ENCODE measurements around the gene CNTNAP2.

The CNTNAP2 gene

DNA sequence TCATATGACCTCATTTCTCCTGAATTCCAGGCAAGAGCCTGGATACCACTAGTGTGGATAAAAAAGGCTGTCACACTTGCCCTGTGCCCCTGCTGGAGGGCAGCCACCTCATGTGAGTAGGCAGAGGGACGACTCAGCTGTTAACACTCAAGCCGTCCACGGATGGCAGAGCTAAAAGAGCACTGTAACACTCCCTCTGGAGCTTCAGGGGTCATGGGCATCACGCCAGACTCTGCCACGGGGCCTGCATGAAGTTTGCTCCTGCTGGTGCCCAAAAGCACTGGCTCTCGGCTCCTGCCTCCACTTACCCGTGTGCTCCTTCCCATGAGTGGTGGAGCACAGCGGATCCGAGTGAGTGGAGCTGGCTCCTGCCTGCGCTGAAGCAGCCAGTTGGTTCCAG is 1554.2 kb downstream of the CNTNAP2 start:
- no peak overlapping the region for H3K4me3 ChIP-seq (ENCODE audit: control insufficient read depth, low read depth, low read length)
- DNase-seq (ENCODE audit: low read depth) = no peak
- TF ChIP-seq, protein P1, sequence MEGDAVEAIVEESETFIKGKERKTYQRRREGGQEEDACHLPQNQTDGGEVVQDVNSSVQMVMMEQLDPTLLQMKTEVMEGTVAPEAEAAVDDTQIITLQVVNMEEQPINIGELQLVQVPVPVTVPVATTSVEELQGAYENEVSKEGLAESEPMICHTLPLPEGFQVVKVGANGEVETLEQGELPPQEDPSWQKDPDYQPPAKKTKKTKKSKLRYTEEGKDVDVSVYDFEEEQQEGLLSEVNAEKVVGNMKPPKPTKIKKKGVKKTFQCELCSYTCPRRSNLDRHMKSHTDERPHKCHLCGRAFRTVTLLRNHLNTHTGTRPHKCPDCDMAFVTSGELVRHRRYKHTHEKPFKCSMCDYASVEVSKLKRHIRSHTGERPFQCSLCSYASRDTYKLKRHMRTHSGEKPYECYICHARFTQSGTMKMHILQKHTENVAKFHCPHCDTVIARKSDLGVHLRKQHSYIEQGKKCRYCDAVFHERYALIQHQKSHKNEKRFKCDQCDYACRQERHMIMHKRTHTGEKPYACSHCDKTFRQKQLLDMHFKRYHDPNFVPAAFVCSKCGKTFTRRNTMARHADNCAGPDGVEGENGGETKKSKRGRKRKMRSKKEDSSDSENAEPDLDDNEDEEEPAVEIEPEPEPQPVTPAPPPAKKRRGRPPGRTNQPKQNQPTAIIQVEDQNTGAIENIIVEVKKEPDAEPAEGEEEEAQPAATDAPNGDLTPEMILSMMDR (conservative IDR thresholded peaks at IDR 0.05; ENCODE audit: control insufficient read depth, insufficient read depth, low read depth, low read length) = no peak

DNA sequence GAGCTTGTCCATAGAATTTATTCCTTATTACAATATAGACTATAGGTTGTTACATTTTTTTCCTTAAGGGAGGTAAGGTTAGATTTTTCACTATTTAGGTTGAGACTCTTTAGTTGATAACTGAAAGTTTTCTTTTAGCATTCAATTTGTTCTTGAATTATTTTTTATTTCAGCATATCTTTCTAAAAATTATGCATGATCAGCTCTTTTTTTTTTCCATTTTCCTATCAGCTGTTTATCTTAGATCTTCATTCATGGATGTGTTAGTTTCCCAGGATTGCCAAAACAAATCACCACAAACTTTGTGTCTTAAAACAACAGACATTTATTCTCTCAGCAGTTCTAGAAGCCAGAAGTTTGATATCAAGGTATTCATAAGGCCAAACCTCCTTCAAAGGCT is 1558.1 kb downstream of the CNTNAP2 start:
- H3K4me3 ChIP-seq (ENCODE audit: control insufficient read depth, low read depth, low read length) = no peak overlapping the region
- TF ChIP-seq, protein P1 (conservative IDR thresholded peaks at IDR 0.05; ENCODE audit: control insufficient read depth, insufficient read depth, low read depth, low read length) = no peak
- DNase-seq (ENCODE audit: low read depth) = no peak

DNA sequence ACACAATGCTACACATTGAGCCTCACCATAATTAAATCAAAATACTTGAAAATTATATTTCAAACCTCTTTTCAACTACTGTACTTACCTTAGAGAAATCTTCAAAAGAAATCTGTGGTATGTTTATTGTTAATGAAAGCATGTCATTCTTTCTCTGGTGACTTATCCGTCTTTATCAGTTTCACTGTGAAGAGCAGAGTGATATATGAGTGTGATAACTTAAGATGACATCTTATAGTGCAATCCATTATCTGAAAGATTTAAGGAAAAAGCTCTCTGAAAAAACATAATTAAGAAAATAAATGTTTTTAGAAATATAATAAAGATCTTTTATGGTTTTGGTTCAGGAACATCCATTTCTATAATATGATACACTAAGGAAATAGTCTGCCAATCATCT is 1562.3 kb downstream of the CNTNAP2 start:
- no peak overlapping the region for H3K4me3 ChIP-seq (ENCODE audit: control insufficient read depth, low read depth, low read length)
- TF ChIP-seq, protein P1 (conservative IDR thresholded peaks at IDR 0.05; ENCODE audit: control insufficient read depth, insufficient read depth, low read depth, low read length) = no peak
- no peak for DNase-seq (ENCODE audit: low read depth)

DNA sequence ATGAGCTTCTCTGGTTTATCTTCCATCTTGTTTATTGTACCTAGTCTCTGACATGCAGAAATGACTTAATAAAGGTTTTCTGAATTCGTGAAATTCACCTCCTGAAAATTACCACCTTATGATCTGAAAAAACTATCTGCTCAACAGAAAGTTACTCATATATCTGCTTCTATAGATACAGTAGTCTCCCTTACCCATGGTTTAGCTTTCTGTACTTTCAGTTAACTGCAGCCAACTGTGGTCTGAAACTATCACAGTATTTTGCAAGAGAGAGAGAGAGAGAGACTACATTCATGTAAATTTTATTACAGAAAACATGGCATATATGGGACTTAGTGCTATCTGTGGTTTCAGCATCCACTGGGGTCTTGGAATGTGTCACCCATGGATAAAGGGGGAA is 1564.9 kb downstream of the CNTNAP2 start:
- H3K4me3 ChIP-seq (ENCODE audit: control insufficient read depth, low read depth, low read length) = no peak overlapping the region
- no peak for DNase-seq (ENCODE audit: low read depth)
- TF ChIP-seq, protein P1 (conservative IDR thresholded peaks at IDR 0.05; ENCODE audit: control insufficient read depth, insufficient read depth, low read depth, low read length) = no peak

DNA sequence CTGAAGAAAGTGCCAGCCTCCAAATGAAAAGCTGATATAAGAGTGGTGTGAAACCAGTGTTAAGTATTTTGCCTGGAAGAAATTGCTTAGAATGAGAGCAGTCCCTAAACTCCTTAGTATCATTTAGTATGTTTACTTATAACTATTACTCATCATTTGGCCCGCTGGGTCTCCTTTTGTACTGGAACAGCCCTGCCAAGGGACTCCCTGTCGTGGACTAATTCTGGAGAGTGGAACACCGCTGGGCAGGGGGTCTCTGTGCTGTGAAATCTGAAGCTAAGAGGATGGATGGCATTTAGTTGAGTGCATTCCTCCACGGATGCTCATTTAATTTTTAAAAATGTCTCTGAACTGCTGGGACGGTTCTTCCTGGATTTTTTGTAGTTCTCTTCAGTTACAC is 1584.1 kb downstream of the CNTNAP2 start:
- TF ChIP-seq, protein P1 (conservative IDR thresholded peaks at IDR 0.05; ENCODE audit: control insufficient read depth, insufficient read depth, low read depth, low read length) = no peak
- no peak overlapping the region for H3K4me3 ChIP-seq (ENCODE audit: control insufficient read depth, low read depth, low read length)
- no peak for DNase-seq (ENCODE audit: low read depth)

DNA sequence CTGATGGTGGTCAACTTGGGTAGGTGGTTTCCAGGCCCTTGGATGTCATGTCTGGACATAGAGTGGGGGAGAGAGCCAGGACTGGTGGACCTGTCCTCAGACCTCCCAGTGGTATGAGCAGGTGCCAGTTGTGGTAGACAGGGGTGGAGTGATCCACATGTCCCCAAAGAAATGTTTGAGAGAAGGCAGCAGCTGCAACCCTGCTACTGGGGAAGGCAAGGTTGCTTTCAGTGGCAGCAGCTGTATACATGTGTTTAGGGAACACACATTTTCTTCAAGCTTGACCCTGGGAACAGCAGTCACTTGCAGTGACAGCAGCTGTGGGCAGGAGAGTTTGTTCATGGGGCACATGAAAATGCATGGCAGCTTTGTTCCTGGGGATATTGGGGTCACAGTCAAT is 1591.3 kb downstream of the CNTNAP2 start:
- TF ChIP-seq, protein P1 (conservative IDR thresholded peaks at IDR 0.05; ENCODE audit: control insufficient read depth, insufficient read depth, low read depth, low read length) = no peak
- no peak for DNase-seq (ENCODE audit: low read depth)
- no peak overlapping the region for H3K4me3 ChIP-seq (ENCODE audit: control insufficient read depth, low read depth, low read length)

DNA sequence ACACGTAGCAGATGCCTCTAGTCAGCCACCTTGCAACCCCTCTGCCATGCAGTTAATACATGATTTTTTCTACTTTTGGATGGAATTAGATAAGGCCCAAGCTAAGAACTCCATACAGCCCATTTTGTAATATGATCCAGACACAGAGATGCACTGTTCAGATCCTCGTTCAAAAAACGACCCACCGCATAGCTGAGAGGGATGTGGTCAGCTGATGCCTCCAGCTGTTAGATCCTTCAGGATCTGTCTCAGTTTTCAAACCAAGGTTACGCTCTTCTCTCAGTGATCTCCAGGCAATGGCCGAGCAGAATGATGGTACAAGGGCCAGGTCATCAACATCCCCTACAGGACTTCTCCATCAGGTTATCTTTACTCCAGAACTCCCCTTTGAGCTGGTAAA is 1592.3 kb downstream of the CNTNAP2 start:
- no peak overlapping the region for H3K4me3 ChIP-seq (ENCODE audit: control insufficient read depth, low read depth, low read length)
- no peak for DNase-seq (ENCODE audit: low read depth)
- TF ChIP-seq, protein P1 (conservative IDR thresholded peaks at IDR 0.05; ENCODE audit: control insufficient read depth, insufficient read depth, low read depth, low read length) = no peak

Data from fibroblast of mammary gland (primary cell).